ENCODE results near the gene KIAA0753.

Gene KIAA0753

GRCh38 chr17:6556121-6557039 is 84.1 kb downstream of the KIAA0753 start, which contains the start of gene PITPNM3:
PITPNM3 (minus strand) TSS chr17:6556555; CDS start chr17:6556406, 149 bp downstream.
- H2AFZ ChIP-seq (ENCODE audit: low read length): no peak within 1 kb of the TSS
- H3K79me2 ChIP-seq (ENCODE audit: insufficient read depth, low read length): no peaks in the 10 kb centered on the region
- H3K27me3 ChIP-seq (ENCODE audit: insufficient read depth, low read length): peaks cover 10% of the 10 kb centered on the region
- no peak for TF ChIP-seq EZH2 (IDR thresholded peaks at IDR 0.05; ENCODE audit: borderline replicate concordance, low read length)
- no peak for TF ChIP-seq CTCF (IDR thresholded peaks at IDR 0.05; ENCODE audit: low read length)
- H3K4me3 ChIP-seq (ENCODE audit: low read depth, low read length, poor library complexity, severe bottlenecking): no peak within 1 kb of the TSS
- no peaks in the 10 kb centered on the region for H3K9me3 ChIP-seq (ENCODE audit: low read length)
- H3K9ac ChIP-seq (ENCODE audit: low read length): no peak within 1 kb of the TSS
- H4K20me1 ChIP-seq (ENCODE audit: insufficient read depth, low read length): no peaks in the 10 kb centered on the region
- H3K27ac ChIP-seq (ENCODE audit: low read depth, low read length, poor library complexity, severe bottlenecking): no peak within 1 kb of the TSS
- H3F3A ChIP-seq (ENCODE audit: insufficient read depth, low read length): no peaks in the 10 kb centered on the region
- no peak within 1 kb of the TSS for H3K4me2 ChIP-seq (ENCODE audit: low read length)
- H3K9me2 ChIP-seq (ENCODE audit: low read depth, low read length): no peaks in the 10 kb centered on the region
- no peaks in the 10 kb centered on the region for H3K4me1 ChIP-seq (ENCODE audit: insufficient read depth, low read length, severe bottlenecking)
- no peaks in the 10 kb centered on the region for H3K36me3 ChIP-seq (ENCODE audit: insufficient read depth, low read length)

DNA sequence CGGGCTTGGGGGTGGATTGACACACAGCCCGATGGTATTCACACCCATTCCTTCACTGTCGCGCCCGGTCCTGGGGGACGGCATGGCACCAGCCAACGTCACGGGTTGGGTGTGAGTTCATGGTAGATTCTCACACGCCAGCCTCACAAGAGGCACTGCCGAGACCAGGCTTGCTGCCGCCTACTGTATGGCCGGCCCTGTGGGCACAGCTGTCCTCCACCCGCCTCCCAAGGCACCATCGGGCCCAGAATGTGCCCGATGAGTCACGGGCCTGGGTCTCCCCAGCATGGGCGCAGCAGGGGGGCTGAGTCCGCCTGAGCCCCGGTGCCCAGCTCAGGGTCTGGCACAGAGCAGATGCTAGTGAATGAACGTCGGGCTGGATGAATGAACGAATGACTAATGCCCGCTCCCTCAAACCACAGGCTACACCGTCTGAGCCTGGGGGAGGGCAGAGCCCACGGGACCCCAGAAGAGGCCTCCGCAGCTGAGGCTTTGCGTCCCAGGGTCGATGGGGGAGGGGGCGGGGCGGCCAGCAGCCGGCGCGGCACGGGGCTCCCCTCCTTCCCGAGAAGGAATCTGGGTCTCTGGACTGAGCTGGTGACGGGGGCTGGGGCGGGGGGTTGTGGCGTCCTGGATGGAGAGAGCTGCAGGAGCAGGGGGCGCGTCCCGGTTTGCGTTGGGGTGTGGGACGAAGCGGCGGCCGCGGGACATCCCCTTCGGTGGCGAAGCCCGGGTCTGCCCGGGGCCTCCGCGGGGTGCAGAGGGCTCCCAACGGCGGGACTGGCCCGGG is 85.0 kb downstream of the KIAA0753 start:
- Histone ChIP-seq H2AFZ (ENCODE audit: low read length) (no peak overlapping the region), H3K9me2 (ENCODE audit: low read depth, low read length) (no peaks in the 10 kb centered on the region), H3K4me2 (ENCODE audit: low read length) (no peak overlapping the region), H3K27me3 (ENCODE audit: insufficient read depth, low read length) (peaks cover 10% of the 10 kb centered on the region), H3K4me1 (ENCODE audit: insufficient read depth, low read length, severe bottlenecking) (no peaks in the 10 kb centered on the region), H3K4me3 (ENCODE audit: low read depth, low read length, poor library complexity, severe bottlenecking) (no peak overlapping the region), H3K79me2 (ENCODE audit: insufficient read depth, low read length) (no peaks in the 10 kb centered on the region), H3K9ac (ENCODE audit: low read length) (no peak overlapping the region), H3K27ac (ENCODE audit: low read depth, low read length, poor library complexity, severe bottlenecking) (no peak overlapping the region), H3K36me3 (ENCODE audit: insufficient read depth, low read length) (no peaks in the 10 kb centered on the region), H3F3A (ENCODE audit: insufficient read depth, low read length) (no peaks in the 10 kb centered on the region), H4K20me1 (ENCODE audit: insufficient read depth, low read length) (no peaks in the 10 kb centered on the region), H3K9me3 (ENCODE audit: low read length) (no peaks in the 10 kb centered on the region)
- no peak for TF ChIP-seq EZH2 (IDR thresholded peaks at IDR 0.05; ENCODE audit: borderline replicate concordance, low read length)
- TF ChIP-seq CTCF (IDR thresholded peaks at IDR 0.05; ENCODE audit: low read length): no peak

GRCh38 chr17:6554871-6555330 is 85.6 kb downstream of the KIAA0753 start:
- H3K27ac ChIP-seq (ENCODE audit: low read depth, low read length, poor library complexity, severe bottlenecking): no peak overlapping the region
- no peak overlapping the region for H3K4me3 ChIP-seq (ENCODE audit: low read depth, low read length, poor library complexity, severe bottlenecking)
- H3K27me3 ChIP-seq (ENCODE audit: insufficient read depth, low read length): peaks cover 10% of the 10 kb centered on the region
- H4K20me1 ChIP-seq (ENCODE audit: insufficient read depth, low read length): no peaks in the 10 kb centered on the region
- no peaks in the 10 kb centered on the region for H3F3A ChIP-seq (ENCODE audit: insufficient read depth, low read length)
- H2AFZ ChIP-seq (ENCODE audit: low read length): no peak overlapping the region
- H3K36me3 ChIP-seq (ENCODE audit: insufficient read depth, low read length): no peaks in the 10 kb centered on the region
- no peak overlapping the region for H3K4me2 ChIP-seq (ENCODE audit: low read length)
- H3K9me3 ChIP-seq (ENCODE audit: low read length): no peaks in the 10 kb centered on the region
- H3K9me2 ChIP-seq (ENCODE audit: low read depth, low read length): no peaks in the 10 kb centered on the region
- H3K9ac ChIP-seq (ENCODE audit: low read length): no peak overlapping the region
- TF ChIP-seq CTCF (IDR thresholded peaks at IDR 0.05; ENCODE audit: low read length) (no peak), EZH2 (IDR thresholded peaks at IDR 0.05; ENCODE audit: borderline replicate concordance, low read length) (no peak)
- H3K4me1 ChIP-seq (ENCODE audit: insufficient read depth, low read length, severe bottlenecking): no peaks in the 10 kb centered on the region
- H3K79me2 ChIP-seq (ENCODE audit: insufficient read depth, low read length): no peaks in the 10 kb centered on the region
